NCI-H2029 (cell line): ENCODE measurements around the gene SPANXN4.

Source experiments
- DNase-seq: peaks from one replicate; lab custom pipeline; 2025; lab: John Stamatoyannopoulos, UW

The SPANXN4 gene

GRCh38 chrX:143025628-143026027 is at the start of gene SPANXN4:
Gene SPANXN4, plus strand, starts transcription at chrX:143025928. Its CDS starts 87 bp downstream, at chrX:143026015.
- DNase-seq, result no peak

DNA sequence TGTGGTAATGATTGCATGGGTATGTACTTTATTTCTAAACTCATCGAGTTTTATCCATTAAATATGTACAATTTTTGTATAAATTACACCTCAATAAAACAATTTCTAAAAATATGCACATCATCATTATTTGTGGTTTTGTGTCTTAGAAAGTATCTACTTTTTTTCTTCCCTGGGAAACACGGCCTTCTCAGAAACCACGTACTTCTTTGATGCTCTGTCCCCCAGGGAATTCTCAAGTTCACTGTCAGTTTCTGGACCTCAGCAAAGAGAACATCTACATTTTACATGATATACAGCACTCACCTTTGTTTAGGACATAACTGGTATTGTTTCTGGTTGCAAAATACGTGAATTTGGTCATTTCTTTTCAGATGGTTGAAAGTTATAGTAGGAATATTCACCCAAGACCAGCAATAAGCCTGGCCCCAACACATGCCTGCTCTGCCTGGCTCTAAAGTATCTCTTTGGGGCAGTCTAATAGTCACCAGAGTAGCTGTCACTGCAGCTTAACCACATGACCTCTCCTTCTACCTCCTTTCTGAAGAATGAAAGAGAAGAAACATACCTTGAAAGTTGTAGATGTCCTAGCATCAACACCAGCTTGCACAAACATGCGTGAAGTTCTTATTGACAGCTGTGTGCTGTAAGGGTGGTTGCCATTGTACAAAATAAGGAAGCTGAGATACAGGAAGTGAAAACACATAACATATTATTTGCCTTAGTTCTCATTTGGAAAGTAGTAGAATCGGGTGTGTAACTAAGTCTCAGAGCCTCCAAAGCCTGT is 48.4 kb upstream of the SPANXN4 start:
- no peak for DNase-seq

GRCh38 chrX:142978130-142978684 is 47.5 kb upstream of the SPANXN4 start:
- DNase-seq, result no peak

GRCh38 chrX:142982679-142983078 is 43.0 kb upstream of the SPANXN4 start:
- no peak for DNase-seq

DNA sequence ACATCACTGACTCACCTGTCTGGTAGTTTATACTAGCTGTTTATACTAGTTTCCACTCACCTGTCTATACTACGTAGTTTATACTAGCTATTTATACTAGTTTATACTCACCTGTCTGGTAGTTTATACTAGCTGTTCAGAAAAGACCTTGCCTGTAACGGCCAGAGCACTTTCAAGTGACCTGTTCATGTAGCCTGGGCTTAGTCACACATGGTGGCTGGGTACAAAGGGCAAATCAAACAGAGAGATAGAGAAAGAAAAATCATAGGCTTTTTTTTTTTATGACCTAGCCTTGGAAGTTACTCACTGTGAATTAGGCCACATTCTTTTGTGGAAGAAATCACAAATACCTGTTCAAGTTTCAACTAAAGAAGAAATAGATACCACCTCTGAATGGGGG is 30.7 kb upstream of the SPANXN4 start:
- no peak for DNase-seq

- DNase-seq, result no peak
Measured at GRCh38 chrX:142998447-142999198, 27.1 kb upstream of the SPANXN4 start.

GRCh38 chrX:142999199-142999701 is 26.5 kb upstream of the SPANXN4 start:
- DNase-seq, result no peak

GRCh38 chrX:143002206-143002605 is 23.5 kb upstream of the SPANXN4 start:
- DNase-seq, result no peak

DNA sequence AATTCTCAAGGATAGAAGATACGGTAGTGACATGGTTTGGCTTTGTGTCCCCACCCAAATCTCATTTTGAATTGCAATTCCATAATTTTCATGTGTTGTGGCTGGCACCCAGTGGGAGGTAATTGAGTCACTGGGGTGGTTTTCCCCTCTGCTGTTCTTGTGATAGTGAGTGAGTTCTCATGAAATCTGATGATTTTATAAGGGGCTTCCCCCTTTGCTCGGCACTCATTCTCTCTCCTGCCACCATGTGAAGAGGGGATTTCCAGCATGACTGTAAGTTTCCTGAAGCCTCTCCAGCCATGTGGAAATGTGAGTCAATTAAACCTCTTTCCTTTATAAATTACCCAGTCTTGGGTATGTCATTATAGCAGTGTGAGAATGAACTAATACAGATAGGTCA is 8.5 kb upstream of the SPANXN4 start:
- no peak for DNase-seq

DNA sequence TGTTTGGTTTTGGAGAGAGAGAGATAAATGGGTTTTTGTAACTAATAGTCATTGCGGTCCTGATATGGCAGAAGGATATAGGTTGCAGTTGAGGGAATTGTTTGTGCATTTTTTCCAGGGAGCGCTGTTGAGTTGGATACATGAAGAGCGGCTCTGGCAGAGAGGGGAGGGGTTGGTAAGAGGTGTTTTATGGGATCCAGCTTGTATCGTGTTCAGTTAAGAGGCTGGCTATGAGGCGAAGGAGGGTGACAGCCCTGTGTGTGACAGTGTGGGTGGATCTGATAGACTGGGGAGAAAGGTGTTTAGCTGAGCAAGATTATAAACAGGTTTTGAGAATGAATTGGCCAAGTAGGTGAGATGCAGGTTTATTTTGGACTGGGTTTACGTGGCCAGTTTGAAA is 1.5 kb downstream of the SPANXN4 start:
- no peak for DNase-seq

GRCh38 chrX:143047511-143047910 is 21.8 kb downstream of the SPANXN4 start:
- DNase-seq, result no peak

DNA sequence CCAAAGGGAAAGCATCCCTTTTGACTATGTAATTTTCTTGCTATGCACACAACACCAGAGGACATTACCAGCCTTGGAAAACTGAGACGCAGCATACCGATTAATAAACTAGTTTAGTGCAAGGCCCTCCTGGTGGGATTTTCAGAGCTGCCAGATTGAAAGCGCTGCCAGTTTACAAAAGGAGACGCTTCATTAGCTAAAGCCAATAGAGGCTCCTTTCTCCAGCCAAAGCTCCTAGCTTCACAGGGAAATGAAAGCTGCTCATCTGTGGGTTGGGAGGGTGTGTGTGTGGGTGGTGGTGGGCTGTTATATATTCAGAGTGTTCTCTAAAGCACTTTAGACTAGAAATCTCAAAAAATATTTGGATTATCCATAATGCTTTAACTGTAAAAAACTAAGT is 32.4 kb downstream of the SPANXN4 start:
- no peak for DNase-seq

DNA sequence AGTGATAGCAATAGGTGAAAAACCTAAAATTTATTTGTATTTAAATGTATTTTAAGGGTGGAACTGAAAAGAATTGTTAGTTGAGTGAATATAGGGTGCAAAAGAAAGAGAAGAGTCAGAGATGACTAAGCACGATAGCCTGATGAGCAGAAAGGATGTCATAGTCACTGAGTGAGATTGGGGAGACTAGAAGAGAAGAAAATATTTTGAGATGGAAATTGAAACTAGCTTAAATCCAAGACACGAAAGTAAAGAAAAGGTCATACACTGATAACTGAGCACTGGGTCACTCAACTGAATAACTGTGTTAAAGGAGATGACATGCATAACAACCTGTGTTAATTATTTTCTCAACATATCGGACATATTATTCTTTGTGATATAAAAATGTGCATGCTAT is 55.5 kb downstream of the SPANXN4 start:
- no peak for DNase-seq

DNA sequence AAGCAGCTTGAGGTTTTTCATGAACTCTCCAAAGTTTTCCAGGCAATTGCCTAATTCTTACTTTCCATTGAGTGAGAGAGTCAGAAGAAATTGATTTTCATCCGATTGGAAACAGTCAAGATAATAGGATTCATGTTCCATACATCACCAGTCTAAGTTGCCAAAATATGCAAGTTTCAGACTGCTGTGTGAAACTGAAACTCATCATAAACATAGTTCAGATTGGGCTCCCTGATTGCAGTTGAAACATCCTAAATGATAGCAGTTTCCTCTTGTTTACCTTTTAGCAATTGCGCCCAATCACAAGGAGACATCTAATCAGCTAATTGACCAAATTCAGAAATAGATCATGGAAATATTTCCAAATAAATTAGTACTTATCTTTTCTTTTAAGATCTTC is 56.8 kb downstream of the SPANXN4 start:
- DNase-seq, result no peak
